Measurements from ENCODE around the gene RAB11FIP3. TPM values are rescaled to one million over a fixed set of nuclear protein-coding genes. Genes with fewer than 3 reads are reported as not detected.
A peak's percentile ranks its signal among the peaks of the same experiment; 100 is the strongest.

The RAB11FIP3 gene
- total and polyA plus RNA-seq, 2 of the 13 experiments (the other 11 are each of a cell fraction or from before 2014, with no cell fraction given) = 34.3 to 57.6 TPM

- TF ChIP-seq IRF1 (CRISPR knock-in tag; IDR thresholded peaks at IDR 0.05; ENCODE audit: low read depth) (no peak), ATF6 (CRISPR knock-in tag; conservative IDR thresholded peaks at IDR 0.05) (no peak), HNRNPH1 (optimal IDR thresholded peaks at IDR 0.05; ENCODE audit: low read depth, low read length) (no peak), ZNF343 (CRISPR knock-in tag; IDR thresholded peaks at IDR 0.05) (peak; percentile 69; the same call in 1 of the 2 replicates), HMG20B (CRISPR knock-in tag; conservative IDR thresholded peaks at IDR 0.05) (peak; percentile 97), ZNF382 (CRISPR knock-in tag; IDR thresholded peaks at IDR 0.05; ENCODE audit: borderline replicate concordance) (no peak), RNF219 (CRISPR knock-in tag; IDR thresholded peaks at IDR 0.05) (0 out of 2 replicates have a peak, but pooled peaks have one; percentile 32), ZBTB33 (CRISPR knock-in tag; IDR thresholded peaks at IDR 0.05) (peak; percentile 80; the same call in 1 of the 2 replicates), ZNF543 (CRISPR knock-in tag; IDR thresholded peaks at IDR 0.05) (peak; percentile 84; the same call in 1 of the 2 replicates), ZBTB44 (CRISPR knock-in tag; IDR thresholded peaks at IDR 0.05) (0 out of 2 replicates have a peak, but pooled peaks have one; percentile 26), NFIC (IDR thresholded peaks at IDR 0.05; ENCODE audit: low read length) (peak; percentile 39; the same call in 1 of the 2 replicates), ZNF367 (CRISPR knock-in tag; IDR thresholded peaks at IDR 0.05; ENCODE audit: borderline replicate concordance) (no peak), RAD51 (IDR thresholded peaks at IDR 0.05; ENCODE audit: borderline replicate concordance) (no peak), PRDM15 (CRISPR knock-in tag; IDR thresholded peaks at IDR 0.05) (no peak)
These were observed 19.6 kb upstream of the RAB11FIP3 start (continued) for GRCh38 chr16:405548-406506.
